Pancreas (tissue), 10 donors: ENCODE measurements around the gene SH3RF2. TPM values are rescaled to one million over a fixed set of nuclear protein-coding genes. Genes with fewer than 3 reads are reported as not detected.
A peak's percentile ranks its signal among the peaks of the same experiment; 100 is the strongest.

ENCODE experiments used
- ATAC-seq, 4 donors: fragments of 200-7000 bp; cut with Tn5 transposase; one replicate each; pipeline versions ENCODE4 v1.8.0 to v1.9.1; 2020; ENCODE audit warnings: mild to moderate bottlenecking in 4 of 4, moderate library complexity in 4 of 4
- DNase-seq, 6 donors: peaks; one replicate each; pipeline ENCODE4 v3.0.0-alpha.2; 2020
- FAIRE-seq: peaks from 2 replicates; lab custom pipeline; 2012; peaks lifted over from hg19 to GRCh38; lab: Jason Lieb, UNC
- H3K27ac ChIP-seq, 4 donors: fragments of 200-600 bp; sonication (generic); 1 replicate in 3 of 4; 2 replicates in 1 of 4; pipeline versions ENCODE4 v1.5.0 to v1.8.0; 2020
- H3K27me3 ChIP-seq, 4 donors: fragments of 200-600 bp; one replicate each; pipeline ENCODE4 v1.8.0; 2021
- H3K36me3 ChIP-seq, 3 donors: fragments of 200-600 bp; sonication (generic) in 1 of 3; one replicate each; pipeline versions ENCODE4 v1.5.0 to v1.8.0; 2020 to 2021
- H3K4me1 ChIP-seq, 3 donors: fragments of 200-600 bp; one replicate each; pipeline ENCODE4 v1.8.0; 2021
- H3K4me3 ChIP-seq, 4 donors: fragments of 200-600 bp; sonication (generic) in 2 of 4; one replicate each; pipeline versions ENCODE4 v1.5.0 to v1.8.0; 2020 to 2021
- H3K9me3 ChIP-seq, 4 donors: fragments of 200-600 bp; one replicate each; pipeline ENCODE4 v1.8.0; 2021
- WGBS, 2 donors: extraction: QIAGEN DNeasy Blood & Tissue Kit; methylation state at CpG; one replicate each; pipeline ENCODE4 v1.1.7; 2013; 5-methylcytosine and 5-hydroxymethylcytosine counted together
- intact Hi-C, 3 donors: fragments of 100-400 bp; cut with DNase I; formaldehyde crosslinking; loops; one replicate each; pipeline versions ENCODE4 v1.11.1 to v1.14.2; 2022
- polyA plus RNA-seq, 2 donors: library from polyadenylated mRNA; stranded (reverse); fragments of 200-250 nt; gene quantifications; one replicate each; pipeline ENCODE4 v1.2.3, GENCODE V29; 2013
- total RNA-seq, 6 donors: library from RNA; stranded (reverse); fragmentation: NEBNext Ultra II Directional in 4 of 6; extraction: Animal tissue kit (Norgen Biotek cat#: 25700) in 4 of 6; gene quantifications; one replicate each; pipeline versions ENCODE4 v1.2.1 to v1.2.4, GENCODE V29; 2021 to 2023
- TF ChIP-seq, protein P1 (sequence below), 4 donors: fragments of 200-600 bp; sonication (generic) in 3 of 4; IDR thresholded peaks; one replicate each; pipeline versions ENCODE4 v1.5.0 to v1.8.0; 2021; ENCODE audit warnings: antibody characterized with exemption in 4 of 4
- donor health status: healthy with polysubstance abuse.
- donor health status: DM: no; HTN: no; CAD: no; lungs with moderate emphysema.
- donor health status: DM: no; HTN: no; CAD: no.
- donor health status: control.
- donor health status: control.
- donor health status: Bipolar disorder and iron deficiency.
- donor health status: DM: yes; HTN: yes; CAD: no.
- donor health status: DM: no; HTN: no; CAD: no.
- donor health status: DM: no; HTN: no; CAD: no.
- donor health status: DM: yes; HTN: yes; CAD: no.

SH3RF2 gene
- total and polyA plus RNA-seq, 8 donors: 6.3 to 22.4 (median 12.8) TPM

DNA sequence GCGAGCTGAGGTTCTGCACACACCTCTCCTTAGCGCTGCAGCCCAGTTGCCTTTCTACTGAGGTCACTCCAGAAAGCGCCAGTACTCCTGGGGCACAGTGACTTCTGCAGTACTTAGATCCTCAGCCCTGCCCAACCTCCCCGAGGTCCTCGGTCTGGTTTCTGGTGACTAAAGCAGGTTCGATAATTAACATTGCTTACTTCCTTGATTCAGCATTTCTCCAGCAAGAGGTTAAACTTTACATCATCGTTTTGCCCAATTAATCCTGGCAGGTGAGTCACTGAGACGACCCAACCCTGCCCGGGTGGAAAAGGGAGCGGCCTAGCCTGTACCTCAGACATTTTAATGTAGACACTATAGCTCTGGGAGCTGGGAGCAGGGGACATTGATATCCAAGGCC, 91.4 kb downstream of the SH3RF2 start:
- peaks cover 0 to 10% (median 0%) of the 10 kb centered on the region in 3 donors for H3K4me1 ChIP-seq
- H3K9me3 ChIP-seq: no peaks in the 10 kb centered on the region
- WGBS, 2 donors: 62 to 67% methylated on average over 10 of the region's 10 CpGs
- FAIRE-seq: no peak
- H3K27me3 ChIP-seq: no peaks in the 10 kb centered on the region
- TF ChIP-seq, protein P1, sequence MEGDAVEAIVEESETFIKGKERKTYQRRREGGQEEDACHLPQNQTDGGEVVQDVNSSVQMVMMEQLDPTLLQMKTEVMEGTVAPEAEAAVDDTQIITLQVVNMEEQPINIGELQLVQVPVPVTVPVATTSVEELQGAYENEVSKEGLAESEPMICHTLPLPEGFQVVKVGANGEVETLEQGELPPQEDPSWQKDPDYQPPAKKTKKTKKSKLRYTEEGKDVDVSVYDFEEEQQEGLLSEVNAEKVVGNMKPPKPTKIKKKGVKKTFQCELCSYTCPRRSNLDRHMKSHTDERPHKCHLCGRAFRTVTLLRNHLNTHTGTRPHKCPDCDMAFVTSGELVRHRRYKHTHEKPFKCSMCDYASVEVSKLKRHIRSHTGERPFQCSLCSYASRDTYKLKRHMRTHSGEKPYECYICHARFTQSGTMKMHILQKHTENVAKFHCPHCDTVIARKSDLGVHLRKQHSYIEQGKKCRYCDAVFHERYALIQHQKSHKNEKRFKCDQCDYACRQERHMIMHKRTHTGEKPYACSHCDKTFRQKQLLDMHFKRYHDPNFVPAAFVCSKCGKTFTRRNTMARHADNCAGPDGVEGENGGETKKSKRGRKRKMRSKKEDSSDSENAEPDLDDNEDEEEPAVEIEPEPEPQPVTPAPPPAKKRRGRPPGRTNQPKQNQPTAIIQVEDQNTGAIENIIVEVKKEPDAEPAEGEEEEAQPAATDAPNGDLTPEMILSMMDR (IDR thresholded peaks at IDR 0.05): no peak
- DNase-seq: peak in 1 of 6 donors; percentile 18
- H3K36me3 ChIP-seq: no peaks in the 10 kb centered on the region
- no peak overlapping the region for H3K4me3 ChIP-seq
- intact Hi-C loops: no loop called here
- H3K27ac ChIP-seq: peak overlapping the region in 2 of 4 donors; percentile 47 to 48
- ATAC-seq: peak; percentile 65 to 82 (median 74)

DNA sequence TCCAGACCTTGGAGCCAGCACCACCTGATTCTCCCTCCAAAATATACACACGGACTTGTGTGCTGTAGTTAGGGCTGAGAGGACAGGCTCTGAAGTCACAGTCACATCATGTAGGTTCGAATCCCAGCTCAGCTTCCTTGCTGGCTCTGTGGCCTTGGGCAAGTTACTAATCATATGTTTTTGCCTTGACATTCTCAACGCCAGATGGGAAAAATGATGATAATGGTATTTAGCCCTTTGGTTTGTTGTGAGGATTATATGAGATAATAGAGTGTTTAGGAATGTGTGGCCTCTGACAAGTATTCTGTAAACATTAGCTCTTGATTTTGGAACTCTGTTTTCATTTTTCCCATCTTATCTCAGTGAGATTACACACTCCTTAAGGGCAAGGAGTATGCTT, 96.5 kb downstream of the SH3RF2 start:
- ATAC-seq (peak in 1 of 4 donors; percentile 18), FAIRE-seq (no peak), DNase-seq (no peak)
- WGBS, 2 donors: 49 to 52% methylated on average over 3 of the region's 3 CpGs
- Histone ChIP-seq H3K4me3 (no peak overlapping the region), H3K9me3 (no peaks in the 10 kb centered on the region), H3K27me3 (no peaks in the 10 kb centered on the region), H3K27ac (no peak overlapping the region), H3K4me1 (no peaks in the 10 kb centered on the region), H3K36me3 (no peaks in the 10 kb centered on the region)
- intact Hi-C loops: no loop called here
- TF ChIP-seq, protein P1 (IDR thresholded peaks at IDR 0.05): no peak

DNA sequence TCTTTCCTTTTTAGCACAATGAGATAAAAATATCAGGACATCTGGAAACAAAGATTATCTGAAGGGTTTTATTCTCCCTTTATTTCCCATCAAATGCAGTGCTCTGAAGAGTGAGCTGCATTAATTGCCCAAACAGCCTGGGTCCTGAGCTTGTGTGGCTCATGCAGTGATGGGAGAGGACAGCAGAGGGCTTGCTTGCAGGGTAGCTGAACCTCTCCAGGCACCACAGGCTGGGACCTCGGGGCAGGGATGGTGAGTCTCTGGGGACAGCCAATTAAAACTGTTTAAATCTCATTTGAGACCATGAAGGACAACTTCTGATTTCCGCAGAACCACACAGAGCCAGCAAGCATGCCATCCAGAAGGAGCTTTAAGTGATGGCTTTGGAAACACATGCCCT, 97.7 kb downstream of the SH3RF2 start:
- TF ChIP-seq, protein P1 (IDR thresholded peaks at IDR 0.05): no peak
- H3K27me3 ChIP-seq: no peaks in the 10 kb centered on the region
- WGBS, 2 donors: 86 to 95% methylated on average over 2 of the region's 2 CpGs
- no peaks in the 10 kb centered on the region for H3K36me3 ChIP-seq
- no peaks in the 10 kb centered on the region for H3K9me3 ChIP-seq
- H3K4me3 ChIP-seq: no peak overlapping the region
- H3K27ac ChIP-seq: no peak overlapping the region
- no peak for DNase-seq
- FAIRE-seq: no peak
- intact Hi-C loops: no loop called here
- no peak for ATAC-seq
- no peaks in the 10 kb centered on the region for H3K4me1 ChIP-seq

DNA sequence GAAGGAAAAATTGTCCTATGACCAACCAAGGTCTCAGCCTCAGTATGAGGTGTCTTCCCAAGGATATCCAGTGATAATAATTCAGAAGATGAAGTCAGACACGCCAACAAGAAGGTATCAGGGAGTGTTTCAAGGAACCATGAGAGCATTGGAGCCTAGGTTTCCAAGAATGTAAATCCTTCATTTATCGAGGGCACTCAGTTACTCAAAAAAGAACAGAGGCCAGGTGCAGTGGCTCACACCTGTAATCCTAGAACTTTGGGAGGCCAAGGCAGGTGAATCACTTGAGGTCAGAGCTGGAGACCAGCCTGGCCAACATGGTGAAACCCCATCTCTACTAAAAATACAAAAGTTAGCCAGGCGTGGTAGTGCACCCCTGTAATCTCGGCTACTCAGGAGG, 98.2 kb downstream of the SH3RF2 start:
- intact Hi-C loops: no loop called here
- no peak for FAIRE-seq
- TF ChIP-seq, protein P1 (IDR thresholded peaks at IDR 0.05): no peak
- no peaks in the 10 kb centered on the region for H3K4me1 ChIP-seq
- no peak for DNase-seq
- no peaks in the 10 kb centered on the region for H3K36me3 ChIP-seq
- no peak for ATAC-seq
- WGBS, 2 donors: 71 to 97% methylated on average over 4 of the region's 4 CpGs
- no peaks in the 10 kb centered on the region for H3K27me3 ChIP-seq
- no peak overlapping the region for H3K27ac ChIP-seq
- H3K4me3 ChIP-seq: no peak overlapping the region
- H3K9me3 ChIP-seq: no peaks in the 10 kb centered on the region

DNA sequence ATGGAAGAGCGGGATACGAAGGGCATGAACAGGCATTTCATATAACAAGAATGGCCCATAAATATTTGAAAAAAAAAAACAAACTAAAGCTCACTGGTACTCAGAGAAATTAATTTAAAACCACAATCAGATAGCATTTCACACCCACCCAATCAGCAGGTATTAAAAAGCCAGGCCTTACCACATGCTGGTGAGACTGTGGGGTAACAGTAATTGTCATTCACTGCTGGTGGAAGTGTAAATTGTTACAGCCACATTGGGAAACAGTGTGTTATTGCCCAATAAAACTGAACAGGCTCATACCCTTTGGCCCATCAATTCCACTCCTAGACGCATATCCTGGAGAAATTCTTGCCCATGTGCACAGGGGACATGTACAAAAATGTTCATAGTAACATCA, 103.0 kb downstream of the SH3RF2 start:
- Histone ChIP-seq H3K27me3 (no peaks in the 10 kb centered on the region), H3K4me3 (no peak overlapping the region), H3K27ac (no peak overlapping the region), H3K36me3 (no peaks in the 10 kb centered on the region), H3K9me3 (no peaks in the 10 kb centered on the region), H3K4me1 (no peaks in the 10 kb centered on the region)
- TF ChIP-seq, protein P1 (IDR thresholded peaks at IDR 0.05): no peak
- intact Hi-C loops: no loop called here
- ATAC-seq (no peak), DNase-seq (no peak), FAIRE-seq (no peak)
- 63 to 96% methylated on average over 3 of the region's 3 CpGs for WGBS, 2 donors
